Neural cell (in vitro differentiated cells): Measurements from ENCODE around the gene RPL31. TPM values are rescaled to one million over a fixed set of nuclear protein-coding genes. Genes with fewer than 3 reads are reported as not detected.

Source experiments
- H2AFZ ChIP-seq: fragments of 200-600, 300-800 bp; sonication (generic), shearing (Covaris generic); 2 replicates; pipeline ENCODE4 v1.6.0; 2014; ENCODE audit warnings: low read depth, mild to moderate bottlenecking, antibody characterized with exemption, low read length, moderate library complexity
- H3F3A ChIP-seq: fragments of 200-600 bp; shearing (Covaris generic); 2 replicates; pipeline ENCODE4 v1.6.1; 2016; ENCODE audit warnings: mild to moderate bottlenecking, moderate library complexity, mixed read lengths, antibody characterized with exemption, low read length; ENCODE audit not compliant: insufficient read depth, poor library complexity, severe bottlenecking
- H3K27ac ChIP-seq: fragments of 200-600, 300-800 bp; sonication (generic), shearing (Covaris generic); 2 replicates; pipeline ENCODE4 v1.5.1; 2014; ENCODE audit warnings: mild to moderate bottlenecking, low read length, moderate library complexity
- H3K27me3 ChIP-seq: fragments of 300-800, 200-600 bp; sonication (generic), shearing (Covaris generic); 2 replicates; pipeline ENCODE4 v1.6.0; 2014; ENCODE audit warnings: mild to moderate bottlenecking, low read depth, low read length, moderate library complexity; ENCODE audit not compliant: insufficient read depth
- H3K36me3 ChIP-seq: fragments of 300-800, 200-600 bp; sonication (generic), shearing (Covaris generic); 2 replicates; pipeline ENCODE4 v1.5.1; 2014; ENCODE audit warnings: mild to moderate bottlenecking, antibody characterized with exemption, low read length, moderate library complexity; ENCODE audit not compliant: insufficient read depth
- H3K4me2 ChIP-seq: fragments of 300-800, 200-600 bp; sonication (generic), shearing (Covaris generic); 2 replicates; pipeline ENCODE4 v1.6.0; 2014; ENCODE audit warnings: mild to moderate bottlenecking, low read length
- H3K4me3 ChIP-seq: fragments of 300-800, 200-600 bp; sonication (generic), shearing (Covaris generic); 2 replicates; pipeline ENCODE4 v1.5.1; 2014; ENCODE audit warnings: mild to moderate bottlenecking, low read length, moderate library complexity
- H3K79me2 ChIP-seq: fragments of 200-600 bp; shearing (Covaris generic); replicated peaks from 2 replicates; pipeline ENCODE4 v1.6.0; 2014; ENCODE audit warnings: mild to moderate bottlenecking, low read length, moderate library complexity; ENCODE audit not compliant: insufficient read depth
- H3K9ac ChIP-seq: fragments of 300-800, 200-600 bp; sonication (generic), shearing (Covaris generic); 2 replicates; pipeline ENCODE4 v1.6.1; 2016; ENCODE audit warnings: mild to moderate bottlenecking, low read length, mixed read lengths
- H3K9me2 ChIP-seq: fragments of 200-600 bp; shearing (Covaris generic); 2 replicates; pipeline ENCODE4 v1.6.1; 2016; ENCODE audit warnings: mild to moderate bottlenecking, low read length, mixed read lengths; ENCODE audit not compliant: insufficient read depth
- H3K9me3 ChIP-seq: fragments of 200-600, 300-800 bp; sonication (generic), shearing (Covaris generic); 2 replicates; pipeline ENCODE4 v1.6.1; 2016; ENCODE audit warnings: mild to moderate bottlenecking, mixed run types, low read length, moderate library complexity, mixed read lengths
- H4K20me1 ChIP-seq: fragments of 200-600 bp; shearing (Covaris generic); 2 replicates; pipeline ENCODE4 v1.6.1; 2016; ENCODE audit warnings: mild to moderate bottlenecking, mixed run types; ENCODE audit not compliant: insufficient read depth
- CTCF ChIP-seq: fragments of 450-650 bp; IDR thresholded peaks from 2 replicates; pipeline ENCODE4 v1.5.1; 2014; ENCODE audit warnings: antibody characterized with exemption, mild to moderate bottlenecking, moderate library complexity; ENCODE audit not compliant: poor library complexity, severe bottlenecking
- EP300 ChIP-seq: fragments of 450-650 bp; conservative IDR thresholded peaks from 2 replicates; pipeline ENCODE4 v1.6.1; 2014; ENCODE audit warnings: antibody characterized with exemption, mild to moderate bottlenecking, moderate library complexity; ENCODE audit not compliant: poor library complexity, severe bottlenecking
- EZH2 ChIP-seq: fragments of 200-600, 300-800 bp; shearing (Covaris generic), sonication (generic); IDR thresholded peaks from 2 replicates; pipeline ENCODE4 v1.6.1; 2014; ENCODE audit warnings: antibody characterized with exemption, low read length, borderline replicate concordance, mild to moderate bottlenecking; ENCODE audit not compliant: insufficient read depth, poor library complexity, severe bottlenecking
- MXI1 ChIP-seq: fragments of 450-650 bp; conservative IDR thresholded peaks from 2 replicates; pipeline ENCODE4 v1.6.1; 2014; ENCODE audit warnings: antibody characterized with exemption, mild to moderate bottlenecking; ENCODE audit not compliant: poor library complexity, severe bottlenecking
- POLR2AphosphoS5 ChIP-seq: IDR thresholded peaks from 2 replicates; pipeline ENCODE4 v1.6.1; 2012
- RAD21 ChIP-seq: fragments of 450-650 bp; conservative IDR thresholded peaks from 2 replicates; pipeline ENCODE4 v1.6.1; 2014; ENCODE audit warnings: antibody characterized with exemption, mild to moderate bottlenecking, moderate library complexity
- REST ChIP-seq: IDR thresholded peaks from 2 replicates; pipeline ENCODE4 v1.6.1; 2012; ENCODE audit warnings: borderline replicate concordance
- SMC3 ChIP-seq: fragments of 450-650 bp; conservative IDR thresholded peaks from 2 replicates; pipeline ENCODE4 v1.6.1; 2014; ENCODE audit warnings: antibody characterized with exemption, mild to moderate bottlenecking, moderate library complexity; ENCODE audit not compliant: poor library complexity
- TAF1 ChIP-seq: IDR thresholded peaks from 2 replicates; pipeline ENCODE4 v1.6.1; 2012; ENCODE audit warnings: low read depth
- polyA plus RNA-seq: library from polyadenylated mRNA; depleted of rRNA; stranded (reverse); fragments of >200 nt; gene quantifications from 2 replicates; pipeline ENCODE4 v1.2.3, GENCODE V29; 2014

RPL31 gene
- polyA plus RNA-seq, 1 donor from 2014 or later: 1,555 TPM

DNA sequence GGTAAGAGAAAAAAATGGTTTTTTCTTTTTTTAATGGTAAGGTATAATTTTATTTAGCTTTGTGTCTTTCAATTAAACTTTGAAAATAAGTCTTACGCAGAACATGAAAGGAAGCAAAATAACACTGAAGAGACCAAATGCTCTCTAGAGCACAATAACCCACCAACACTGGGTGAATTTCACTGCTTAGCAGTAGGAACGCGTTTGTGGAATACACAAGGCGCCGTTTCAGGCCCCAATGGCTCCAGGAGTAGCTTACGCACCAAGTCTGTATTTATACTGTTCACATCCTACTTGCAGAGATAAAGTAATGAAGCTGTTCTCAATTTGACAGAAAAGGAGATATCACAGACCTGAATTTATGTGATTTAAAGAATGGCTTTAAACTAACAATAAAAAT lies 23.5 kb downstream of the RPL31 start:
- H3K9me2 ChIP-seq: no peaks in the 10 kb centered on the region
- no peak overlapping the region for H3K9ac ChIP-seq
- no peak overlapping the region for H3K4me3 ChIP-seq
- H3K79me2 ChIP-seq: no peaks in the 10 kb centered on the region
- no peaks in the 10 kb centered on the region for H3F3A ChIP-seq
- H3K9me3 ChIP-seq: no peaks in the 10 kb centered on the region
- H3K36me3 ChIP-seq: no peaks in the 10 kb centered on the region
- no peaks in the 10 kb centered on the region for H4K20me1 ChIP-seq
- no peaks in the 10 kb centered on the region for H3K27me3 ChIP-seq
- H3K27ac ChIP-seq: no peak overlapping the region
- no peak overlapping the region for H2AFZ ChIP-seq
- no peak overlapping the region for H3K4me2 ChIP-seq
- TF ChIP-seq REST: no peak
- no peak for TF ChIP-seq TAF1
- no peak for TF ChIP-seq RAD21
- no peak for TF ChIP-seq SMC3
- TF ChIP-seq MXI1: no peak
- TF ChIP-seq EP300: no peak
- no peak for TF ChIP-seq CTCF
- TF ChIP-seq EZH2: no peak

GRCh38 chr2:101026253-101026701 lies 24.2 kb downstream of the RPL31 start:
- no peak overlapping the region for H2AFZ ChIP-seq

More at GRCh38 chr2:101026253-101026701, 24.2 kb downstream of the RPL31 start:
- Histone ChIP-seq H3K9ac (no peak overlapping the region), H3K4me3 (no peak overlapping the region), H3K9me3 (no peaks in the 10 kb centered on the region), H3K79me2 (no peaks in the 10 kb centered on the region), H4K20me1 (no peaks in the 10 kb centered on the region), H3K4me2 (no peak overlapping the region), H3K9me2 (no peaks in the 10 kb centered on the region), H3F3A (no peaks in the 10 kb centered on the region), H3K27me3 (no peaks in the 10 kb centered on the region), H3K36me3 (no peaks in the 10 kb centered on the region), H3K27ac (no peak overlapping the region)
- TF ChIP-seq EP300 (no peak), MXI1 (no peak), CTCF (no peak), POLR2AphosphoS5 (no peak), SMC3 (no peak), EZH2 (no peak), REST (no peak), TAF1 (no peak), RAD21 (no peak)
